ENCODE data around the gene TPRX2.
"Not testable (repeated sequence)": the region's sequence is repeated elsewhere in the genome, so short reads cannot be mapped to it uniquely, and the experiment has no call there.

Gene TPRX2

GRCh38 chr19:47858646-47859285 lies at the start of gene TPRX2:
TPRX2 (plus strand) TSS chr19:47859235; CDS start chr19:47859247, 12 bp downstream.
- DNase-seq = not testable (repeated sequence)

- peak; percentile 29 for DNase-seq
These were observed 45.6 kb upstream of the TPRX2 start for GRCh38 chr19:47813304-47813994.

- no peak for DNase-seq
These were observed 45.1 kb upstream of the TPRX2 start for GRCh38 chr19:47813995-47814328.

- not testable (repeated sequence) for DNase-seq
These were observed 42.8 kb upstream of the TPRX2 start for GRCh38 chr19:47816270-47816669.

- DNase-seq = not testable (repeated sequence)
These were observed 40.8 kb upstream of the TPRX2 start for GRCh38 chr19:47818221-47818620.

DNA sequence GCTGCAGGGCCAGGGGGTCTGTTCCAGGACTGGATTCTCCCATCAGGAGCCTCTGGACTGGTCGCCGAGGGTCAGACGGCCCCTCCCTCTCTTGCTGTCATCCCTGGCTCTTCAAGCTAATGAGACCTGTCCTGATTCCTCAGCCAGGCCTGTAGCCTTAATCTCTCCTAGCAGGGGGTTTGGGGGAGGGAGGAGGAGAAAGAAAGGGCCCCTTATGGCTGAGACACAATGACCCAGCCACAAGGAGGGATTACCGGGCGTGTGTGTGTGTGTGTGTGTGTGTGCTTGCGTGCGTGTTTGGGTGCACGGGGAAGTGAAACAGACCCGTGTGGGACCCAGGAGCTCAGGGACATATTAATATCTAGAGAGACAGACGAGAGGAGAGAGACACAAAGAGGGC lies 39.2 kb upstream of the TPRX2 start:
- DNase-seq = no peak

DNA sequence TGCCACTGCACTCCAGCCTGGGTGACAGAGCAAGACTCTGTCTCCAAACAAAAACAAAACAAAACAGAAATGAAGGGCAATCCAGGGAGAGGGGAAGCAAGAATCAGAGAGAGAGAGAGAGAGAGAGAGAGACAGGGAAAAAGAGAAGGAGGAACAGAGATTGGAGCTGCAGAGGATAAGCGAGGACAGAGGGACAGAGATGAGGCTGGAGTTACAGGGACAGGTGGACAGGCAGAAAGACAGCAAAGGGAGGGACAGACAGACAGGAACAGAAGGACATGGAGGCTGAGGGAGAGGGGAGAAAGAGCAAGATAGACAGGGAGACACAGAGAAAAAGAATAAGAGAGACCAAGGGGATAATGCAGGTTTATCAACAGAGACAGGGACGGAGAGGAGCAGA lies 38.6 kb upstream of the TPRX2 start:
- no peak for DNase-seq

- no peak for DNase-seq
These were observed 37.5 kb upstream of the TPRX2 start, which contains the start of gene CRX for GRCh38 chr19:47821460-47822020. CRX (plus strand) TSS chr19:47821937; CDS start chr19:47834444, 12,507 bp downstream.

- DNase-seq = no peak
These were observed 34.6 kb upstream of the TPRX2 start for GRCh38 chr19:47824396-47824795.

DNA sequence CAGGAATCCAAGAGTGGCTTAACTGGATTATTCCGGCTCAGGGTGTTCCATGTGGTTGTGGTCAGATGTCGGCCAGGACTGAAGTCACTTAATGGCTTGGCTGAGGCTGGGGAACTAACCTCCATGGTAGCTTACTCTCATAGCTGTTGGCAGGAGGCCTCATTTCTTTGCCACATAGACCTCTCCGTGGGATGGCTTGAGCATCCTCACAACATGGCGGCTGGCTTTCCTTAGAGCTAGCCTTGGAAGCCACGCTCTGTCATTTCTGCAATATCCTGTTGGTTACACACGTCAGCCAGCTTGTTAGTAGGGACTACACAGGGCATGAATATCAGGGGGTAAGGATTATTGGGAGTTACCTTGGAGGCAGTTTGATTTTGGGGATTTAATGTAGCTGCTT lies 32.2 kb upstream of the TPRX2 start:
- no peak for DNase-seq

DNA sequence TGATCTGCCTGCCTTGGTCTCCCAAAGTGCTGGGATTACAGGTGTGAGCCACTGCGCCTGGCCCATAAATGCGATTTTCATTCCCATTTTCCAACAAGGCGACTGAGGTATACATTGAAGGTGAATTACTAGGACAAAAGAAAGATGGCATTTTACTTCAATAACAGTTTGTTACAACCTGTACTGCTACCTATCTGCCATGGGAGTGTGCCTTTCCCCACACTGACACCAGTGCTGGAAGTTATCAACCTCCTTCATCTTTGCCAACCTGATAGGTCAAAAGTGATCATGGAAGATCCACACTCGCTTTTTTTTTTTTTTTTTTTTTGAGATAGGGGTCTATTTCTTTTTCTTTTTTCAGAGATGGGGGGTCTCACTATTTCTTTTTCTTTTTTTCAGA lies 26.3 kb upstream of the TPRX2 start:
- DNase-seq = no peak

DNA sequence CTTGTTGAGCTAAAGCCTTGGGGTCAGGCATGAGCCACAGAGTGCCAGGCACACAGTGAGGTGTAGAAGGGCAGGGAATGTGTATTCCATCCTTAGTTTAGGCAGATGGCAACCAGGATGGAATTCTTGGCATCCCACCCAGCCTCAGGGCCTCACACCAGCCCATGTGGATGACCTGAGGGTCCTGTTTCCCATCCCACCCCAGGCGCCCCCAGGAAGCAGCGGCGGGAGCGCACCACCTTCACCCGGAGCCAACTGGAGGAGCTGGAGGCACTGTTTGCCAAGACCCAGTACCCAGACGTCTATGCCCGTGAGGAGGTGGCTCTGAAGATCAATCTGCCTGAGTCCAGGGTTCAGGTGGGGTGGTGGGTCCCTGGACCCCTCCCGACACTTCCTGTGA lies 23.0 kb upstream of the TPRX2 start:
- DNase-seq = no peak

GRCh38 chr19:47839411-47839810 lies 19.6 kb upstream of the TPRX2 start:
- DNase-seq = no peak

- DNase-seq = no peak
These were observed 19.1 kb upstream of the TPRX2 start for GRCh38 chr19:47839913-47840312.

- DNase-seq = no peak
These were observed 16.1 kb upstream of the TPRX2 start for GRCh38 chr19:47842941-47843340.

DNA sequence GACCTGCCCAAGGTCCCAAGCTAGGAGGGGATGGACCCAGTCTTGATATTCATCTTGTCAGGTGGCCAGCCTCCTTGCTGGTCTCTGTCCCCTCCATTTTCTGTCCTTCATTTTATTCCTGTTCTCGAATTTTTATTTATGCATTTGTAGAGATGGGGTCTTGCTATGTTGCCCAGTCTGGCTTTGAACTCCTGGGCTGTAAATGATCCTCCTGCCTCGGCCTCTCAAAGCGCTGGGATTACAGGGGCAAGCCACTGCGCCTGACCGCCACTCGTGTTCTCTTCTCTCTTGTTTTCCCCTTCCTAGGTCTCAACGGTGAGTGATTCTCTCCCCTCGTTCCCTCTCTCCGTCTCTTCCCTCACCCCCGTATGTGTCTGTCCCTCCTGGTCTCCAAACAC lies 10.6 kb upstream of the TPRX2 start:
- DNase-seq = no peak

DNA sequence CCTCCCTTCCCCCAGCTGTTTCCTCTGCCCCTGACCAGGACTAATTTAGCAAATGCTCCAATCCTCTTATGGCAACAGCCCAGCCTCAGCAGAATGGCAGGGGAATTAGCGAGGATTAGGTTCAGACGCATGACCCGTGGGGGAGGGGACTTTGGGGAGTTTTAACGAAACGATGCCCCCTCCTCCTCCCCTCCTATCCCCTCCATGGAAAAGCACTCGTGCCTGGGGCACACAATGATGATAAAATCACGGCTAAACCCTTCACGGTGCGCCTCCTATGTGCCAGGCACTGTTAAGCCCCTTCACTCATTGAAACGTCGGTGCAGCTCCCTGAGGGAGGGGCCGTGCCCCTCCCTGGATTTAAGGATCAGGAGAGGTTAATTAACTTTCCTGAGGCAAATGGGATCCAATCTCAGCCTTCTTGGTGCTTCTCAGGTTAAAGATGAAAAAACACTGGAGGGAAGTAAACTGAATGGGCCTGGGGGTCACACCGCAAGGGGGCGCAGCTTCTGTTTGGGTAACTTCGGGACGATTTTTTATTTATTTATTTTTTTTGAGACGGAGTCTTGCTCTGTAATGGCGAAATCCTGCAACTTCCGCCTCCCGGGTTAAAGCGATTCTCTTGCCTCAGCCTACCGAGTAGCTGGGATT lies 10.1 kb upstream of the TPRX2 start:
- DNase-seq = no peak

GRCh38 chr19:47853003-47853402 lies 6.0 kb upstream of the TPRX2 start:
- DNase-seq = no peak

- no peak for DNase-seq
These were observed 4.6 kb upstream of the TPRX2 start for GRCh38 chr19:47854459-47854858.

DNA sequence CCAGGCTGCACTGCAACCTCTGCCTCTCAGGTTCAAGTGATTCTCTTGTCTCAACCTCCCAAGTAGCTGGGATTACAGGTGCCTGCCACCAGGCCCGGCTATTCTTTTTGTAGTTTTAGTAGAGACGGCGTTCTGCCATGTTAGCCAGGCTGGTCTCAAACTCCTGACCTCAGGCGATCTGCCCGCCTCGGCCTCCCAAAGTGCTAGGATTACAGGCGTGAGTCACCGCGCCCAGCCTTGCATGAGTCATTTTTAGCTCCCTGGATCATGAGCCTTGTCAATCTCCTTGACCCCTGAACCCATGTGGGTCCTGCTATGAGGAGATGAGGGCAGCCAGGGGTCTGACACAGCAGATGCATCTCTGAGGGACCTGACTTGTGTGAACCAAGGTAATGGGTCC lies 804 bp upstream of the TPRX2 start:
- not testable (repeated sequence) for DNase-seq

GRCh38 chr19:47859838-47860237 lies 803 bp downstream of the TPRX2 start:
- DNase-seq = not testable (repeated sequence)

- no peak for DNase-seq
These were observed 1.7 kb downstream of the TPRX2 start for GRCh38 chr19:47860602-47861297.

DNA sequence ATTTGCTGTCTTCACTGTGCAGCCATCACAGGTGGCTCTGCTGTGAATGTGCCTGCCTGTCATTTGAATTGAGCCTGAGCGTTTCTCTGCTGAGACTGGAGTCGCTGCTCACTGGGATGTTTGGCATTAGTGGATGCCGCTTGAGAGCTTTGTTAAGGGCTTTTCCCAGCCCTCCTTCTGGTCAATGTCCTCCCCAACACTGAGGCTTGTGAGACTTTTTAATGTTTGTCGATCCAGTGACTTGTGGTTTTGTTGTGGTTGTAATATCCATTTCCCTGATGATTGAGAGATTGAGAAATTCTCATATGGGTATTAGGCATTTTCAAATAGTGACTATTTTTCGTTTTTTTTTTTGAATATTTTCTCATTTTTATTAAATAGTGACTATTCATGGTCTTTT lies 2.6 kb downstream of the TPRX2 start:
- DNase-seq = no peak
